PC-3 (cell line): ENCODE data around the gene ADAMTSL3. TPM values are rescaled to one million over a fixed set of nuclear protein-coding genes. Genes with fewer than 3 reads are reported as not detected.

Experiments
- ATAC-seq: fragments of 200-7000 bp; cut with Tn5 transposase; 2 replicates; pipeline ENCODE4 v1.9.1; 2020; ENCODE audit warnings: mild to moderate bottlenecking, moderate library complexity
- BruUV-seq: library from RNA; stranded (reverse); fragments of 400-500 nt; replicated peaks from 2 replicates; lab custom pipeline; 2021; lab: Mats Ljungman, UMichigan
- CTCF ChIA-PET: fragments of 300-600 bp; sonication (Branson Sonifier 250); formaldehyde crosslinking; loops from one replicate; lab custom pipeline; 2022; ENCODE audit warnings: antibody characterized with exemption; lab: Charles Lee
- POLR2A ChIA-PET: fragments of 300-600 bp; sonication (Branson Sonifier 250); formaldehyde crosslinking; loops from one replicate; lab custom pipeline; 2022; ENCODE audit warnings: antibody characterized with exemption; ENCODE audit not compliant: unreplicated experiment; lab: Charles Lee
- DNase-seq: peaks from one replicate; pipeline ENCODE4 v3.0.0-alpha.2; 2015
- H2AFZ ChIP-seq: fragments of 300-600 bp; sonication (generic); 2 replicates; pipeline ENCODE4 v1.6.0; 2016; ENCODE audit warnings: antibody characterized with exemption, low read length
- H3F3A ChIP-seq: fragments of 300-600 bp; sonication (generic); one replicate; pipeline ENCODE4 v1.6.0; 2017; ENCODE audit warnings: antibody characterized with exemption, low read length, control low read depth, mild to moderate bottlenecking; ENCODE audit not compliant: unreplicated experiment
- H3K27ac ChIP-seq: fragments of 300-600 bp; sonication (generic); 2 replicates; pipeline ENCODE4 v1.5.1; 2016; ENCODE audit warnings: mild to moderate bottlenecking, low read length
- H3K27me3 ChIP-seq: fragments of 300-600 bp; sonication (generic); 2 replicates; pipeline ENCODE4 v1.6.1; 2016; ENCODE audit warnings: low read length, mixed read lengths
- H3K36me3 ChIP-seq: fragments of 300-600 bp; sonication (generic); 2 replicates; pipeline ENCODE4 v1.6.1; 2016; ENCODE audit warnings: low read depth, mixed run types, low read length, mixed read lengths
- H3K4me1 ChIP-seq: fragments of 300-600 bp; sonication (generic); 2 replicates; pipeline ENCODE4 v1.5.1; 2016; ENCODE audit warnings: low read length; ENCODE audit not compliant: insufficient read depth
- H3K4me2 ChIP-seq: fragments of 300-600 bp; sonication (generic); 2 replicates; pipeline ENCODE4 v1.6.0; 2016; ENCODE audit warnings: low read length
- H3K4me3 ChIP-seq: fragments of 300-600 bp; sonication (generic); 2 replicates; pipeline ENCODE4 v1.5.1; 2016; ENCODE audit warnings: mild to moderate bottlenecking, low read length, mixed read lengths
- H3K79me2 ChIP-seq: fragments of 300-600 bp; sonication (generic); 2 replicates; pipeline ENCODE4 v1.6.1; 2017; ENCODE audit warnings: low read length, mixed read lengths
- H3K9ac ChIP-seq: fragments of 300-600 bp; sonication (generic); 2 replicates; pipeline ENCODE4 v1.6.0; 2016; ENCODE audit warnings: mild to moderate bottlenecking, low read length
- H3K9me2 ChIP-seq: fragments of 300-600 bp; sonication (generic); replicated peaks from 2 replicates; pipeline ENCODE4 v1.6.1; 2016; ENCODE audit warnings: mixed run types, low read length, mixed read lengths
- H3K9me3 ChIP-seq: fragments of 300-600 bp; sonication (generic); 2 replicates; pipeline ENCODE4 v1.6.1; 2016; ENCODE audit warnings: low read length, mixed read lengths
- H4K20me1 ChIP-seq: fragments of 300-600 bp; sonication (generic); 2 replicates; pipeline ENCODE4 v1.6.1; 2016; ENCODE audit warnings: low read length, mixed read lengths
- EZH2 ChIP-seq: fragments of 300-600 bp; sonication (generic); IDR thresholded peaks from one replicate; pipeline ENCODE4 v1.6.1; 2017; ENCODE audit warnings: antibody characterized with exemption, mild to moderate bottlenecking, low read length; ENCODE audit not compliant: unreplicated experiment
- EZH2phosphoT487 ChIP-seq: fragments of 300-600 bp; sonication (generic); IDR thresholded peaks from 2 replicates; pipeline ENCODE4 v1.6.1; 2018; ENCODE audit warnings: mild to moderate bottlenecking, antibody characterized with exemption, low read length, borderline replicate concordance
- intact Hi-C: fragments of 100-400 bp; cut with micrococcal nuclease; formaldehyde crosslinking; loops from 2 replicates; pipeline ENCODE4 v1.9.0; 2023
- total RNA-seq: library from RNA; depleted of rRNA; stranded (reverse); fragments of >200 nt; gene quantifications from 2 replicates; pipeline ENCODE4 v1.2.3, GENCODE V29; 2014
- TF ChIP-seq, protein P1 (sequence below): fragments of 300-600 bp; sonication (generic); conservative IDR thresholded peaks from 2 replicates; pipeline ENCODE4 v1.5.1; 2017; ENCODE audit warnings: antibody characterized with exemption, low read depth, mild to moderate bottlenecking, low read length

Gene ADAMTSL3
- total RNA-seq, 1 experiment from 2014 or later = 7.9 TPM

DNA sequence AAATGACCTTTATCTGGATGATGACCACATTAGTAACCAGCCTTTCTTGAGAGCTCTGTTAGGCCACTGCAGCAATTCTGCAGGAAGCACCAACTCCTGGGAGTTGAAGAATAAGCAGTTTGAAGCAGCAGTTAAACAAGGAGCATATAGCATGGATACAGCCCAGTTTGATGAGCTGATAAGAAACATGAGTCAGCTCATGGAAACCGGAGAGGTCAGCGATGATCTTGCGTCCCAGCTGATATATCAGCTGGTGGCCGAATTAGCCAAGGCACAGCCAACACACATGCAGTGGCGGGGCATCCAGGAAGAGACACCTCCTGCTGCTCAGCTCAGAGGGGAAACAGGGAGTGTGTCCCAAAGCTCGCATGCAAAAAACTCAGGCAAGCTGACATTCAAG is 328.8 kb downstream of the ADAMTSL3 start:
- Histone ChIP-seq H2AFZ (no peak overlapping the region), H3F3A (no peaks in the 10 kb centered on the region), H3K9me2 (no peaks in the 10 kb centered on the region), H3K79me2 (no peaks in the 10 kb centered on the region), H3K27ac (no peak overlapping the region), H3K36me3 (no peaks in the 10 kb centered on the region), H3K9ac (no peak overlapping the region), H3K9me3 (no peaks in the 10 kb centered on the region), H3K4me2 (no peak overlapping the region), H3K27me3 (no peaks in the 10 kb centered on the region), H3K4me3 (no peak overlapping the region), H4K20me1 (no peaks in the 10 kb centered on the region), H3K4me1 (no peaks in the 10 kb centered on the region)
- no TSS peak for BruUV-seq
- DNase-seq = no peak
- ATAC-seq = no peak
- intact Hi-C loops = no loop called here
- no peak for TF ChIP-seq EZH2
- no peak for TF ChIP-seq EZH2phosphoT487
- TF ChIP-seq, protein P1, sequence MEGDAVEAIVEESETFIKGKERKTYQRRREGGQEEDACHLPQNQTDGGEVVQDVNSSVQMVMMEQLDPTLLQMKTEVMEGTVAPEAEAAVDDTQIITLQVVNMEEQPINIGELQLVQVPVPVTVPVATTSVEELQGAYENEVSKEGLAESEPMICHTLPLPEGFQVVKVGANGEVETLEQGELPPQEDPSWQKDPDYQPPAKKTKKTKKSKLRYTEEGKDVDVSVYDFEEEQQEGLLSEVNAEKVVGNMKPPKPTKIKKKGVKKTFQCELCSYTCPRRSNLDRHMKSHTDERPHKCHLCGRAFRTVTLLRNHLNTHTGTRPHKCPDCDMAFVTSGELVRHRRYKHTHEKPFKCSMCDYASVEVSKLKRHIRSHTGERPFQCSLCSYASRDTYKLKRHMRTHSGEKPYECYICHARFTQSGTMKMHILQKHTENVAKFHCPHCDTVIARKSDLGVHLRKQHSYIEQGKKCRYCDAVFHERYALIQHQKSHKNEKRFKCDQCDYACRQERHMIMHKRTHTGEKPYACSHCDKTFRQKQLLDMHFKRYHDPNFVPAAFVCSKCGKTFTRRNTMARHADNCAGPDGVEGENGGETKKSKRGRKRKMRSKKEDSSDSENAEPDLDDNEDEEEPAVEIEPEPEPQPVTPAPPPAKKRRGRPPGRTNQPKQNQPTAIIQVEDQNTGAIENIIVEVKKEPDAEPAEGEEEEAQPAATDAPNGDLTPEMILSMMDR = no peak
- CTCF ChIA-PET = no interaction called here
- POLR2A ChIA-PET = no interaction called here

DNA sequence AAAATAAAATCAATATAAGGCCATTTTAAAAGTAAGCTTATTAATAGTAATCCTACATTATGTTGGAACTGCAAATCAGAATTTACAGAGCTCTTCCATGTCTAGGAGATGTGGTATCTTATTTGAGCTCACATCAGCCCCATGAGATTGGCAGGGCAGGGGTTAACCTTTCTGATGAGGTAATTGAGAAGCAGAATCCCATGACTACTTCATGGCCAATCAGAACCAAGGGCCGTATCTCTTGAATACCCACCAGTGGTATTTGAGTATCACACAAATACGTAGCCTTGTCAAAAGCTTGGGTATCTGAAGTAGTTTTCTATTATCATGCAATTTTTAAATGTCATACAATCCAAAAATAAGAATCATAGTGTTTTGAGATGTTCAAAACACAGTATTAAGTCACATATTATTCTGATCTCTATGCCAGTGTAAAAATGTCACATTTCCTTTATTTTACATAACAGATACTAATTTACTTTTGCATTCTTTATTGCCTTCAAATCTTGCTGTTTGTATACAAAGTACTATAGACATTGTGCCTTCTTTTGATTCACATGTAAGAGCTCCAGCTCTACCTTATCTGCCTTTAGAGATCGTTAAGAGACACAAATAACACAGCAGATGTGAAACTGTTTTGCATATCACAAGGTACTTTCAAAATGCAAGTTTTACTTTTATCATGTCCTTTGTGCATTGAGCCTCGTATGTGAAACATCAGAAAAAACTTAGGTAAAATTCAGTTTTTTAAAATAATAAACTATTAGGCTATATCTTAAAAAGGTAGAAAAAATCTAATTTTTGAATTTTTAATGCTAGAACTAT is 329.9 kb downstream of the ADAMTSL3 start:
- H3K9ac ChIP-seq = no peak overlapping the region
- POLR2A ChIA-PET = no interaction called here
- H3K4me2 ChIP-seq = no peak overlapping the region
- H3K27ac ChIP-seq = no peak overlapping the region
- H3K4me3 ChIP-seq = no peak overlapping the region
- CTCF ChIA-PET = no interaction called here
- H3K27me3 ChIP-seq = no peaks in the 10 kb centered on the region
- no peak for DNase-seq
- no peaks in the 10 kb centered on the region for H3K79me2 ChIP-seq
- no peaks in the 10 kb centered on the region for H4K20me1 ChIP-seq
- ATAC-seq = no peak
- BruUV-seq = no TSS peak
- intact Hi-C loops = no loop called here
- no peak overlapping the region for H2AFZ ChIP-seq
- TF ChIP-seq, protein P1 = no peak
- no peak for TF ChIP-seq EZH2
- TF ChIP-seq EZH2phosphoT487 = no peak
- no peaks in the 10 kb centered on the region for H3K4me1 ChIP-seq
- H3K36me3 ChIP-seq = no peaks in the 10 kb centered on the region
- H3K9me3 ChIP-seq = no peaks in the 10 kb centered on the region
- H3F3A ChIP-seq = no peaks in the 10 kb centered on the region
- no peaks in the 10 kb centered on the region for H3K9me2 ChIP-seq

DNA sequence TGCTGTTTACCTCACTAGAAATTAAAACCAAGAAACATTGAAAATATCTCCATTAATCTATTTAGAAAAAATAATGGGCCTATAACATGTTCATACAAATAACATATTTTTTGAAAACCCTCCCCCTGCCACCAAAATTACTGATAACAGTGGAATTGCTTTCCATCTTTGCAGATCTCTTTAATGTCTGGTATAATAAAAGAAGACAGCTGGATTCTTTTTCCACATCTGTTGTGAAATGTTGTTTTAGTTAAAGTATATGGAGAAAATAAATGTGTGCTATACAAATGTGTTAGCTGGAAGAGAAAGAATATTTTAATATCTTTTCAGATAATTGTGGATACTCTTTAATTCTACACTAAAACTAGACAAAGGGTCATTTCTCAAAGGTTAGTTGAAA is 330.7 kb downstream of the ADAMTSL3 start:
- ChIA-PET POLR2A (no interaction called here), CTCF (no interaction called here)
- H3K27me3 ChIP-seq = no peaks in the 10 kb centered on the region
- no peaks in the 10 kb centered on the region for H4K20me1 ChIP-seq
- DNase-seq = no peak
- H3K4me3 ChIP-seq = no peak overlapping the region
- H3K9ac ChIP-seq = no peak overlapping the region
- intact Hi-C loops = no loop called here
- H3F3A ChIP-seq = no peaks in the 10 kb centered on the region
- no peak overlapping the region for H3K4me2 ChIP-seq
- H3K36me3 ChIP-seq = no peaks in the 10 kb centered on the region
- ATAC-seq = no peak
- H2AFZ ChIP-seq = no peak overlapping the region
- H3K9me2 ChIP-seq = no peaks in the 10 kb centered on the region
- no TSS peak for BruUV-seq
- H3K79me2 ChIP-seq = no peaks in the 10 kb centered on the region
- no peak for TF ChIP-seq EZH2
- TF ChIP-seq EZH2phosphoT487 = no peak
- TF ChIP-seq, protein P1 = no peak
- H3K4me1 ChIP-seq = no peaks in the 10 kb centered on the region
- no peak overlapping the region for H3K27ac ChIP-seq
- H3K9me3 ChIP-seq = no peaks in the 10 kb centered on the region
